ENCODE data around the gene ATP1A3. TPM values are rescaled to one million over a fixed set of nuclear protein-coding genes. Genes with fewer than 3 reads are reported as not detected.
"Not testable (repeated sequence)": the region's sequence is repeated elsewhere in the genome, so short reads cannot be mapped to it uniquely, and the experiment has no call there.

ATP1A3 gene
- total and polyA plus RNA-seq, 2 donors (not counting 1 experiment from before 2014, with no cell fraction given) = 1.2 to 3.8 TPM

DNA sequence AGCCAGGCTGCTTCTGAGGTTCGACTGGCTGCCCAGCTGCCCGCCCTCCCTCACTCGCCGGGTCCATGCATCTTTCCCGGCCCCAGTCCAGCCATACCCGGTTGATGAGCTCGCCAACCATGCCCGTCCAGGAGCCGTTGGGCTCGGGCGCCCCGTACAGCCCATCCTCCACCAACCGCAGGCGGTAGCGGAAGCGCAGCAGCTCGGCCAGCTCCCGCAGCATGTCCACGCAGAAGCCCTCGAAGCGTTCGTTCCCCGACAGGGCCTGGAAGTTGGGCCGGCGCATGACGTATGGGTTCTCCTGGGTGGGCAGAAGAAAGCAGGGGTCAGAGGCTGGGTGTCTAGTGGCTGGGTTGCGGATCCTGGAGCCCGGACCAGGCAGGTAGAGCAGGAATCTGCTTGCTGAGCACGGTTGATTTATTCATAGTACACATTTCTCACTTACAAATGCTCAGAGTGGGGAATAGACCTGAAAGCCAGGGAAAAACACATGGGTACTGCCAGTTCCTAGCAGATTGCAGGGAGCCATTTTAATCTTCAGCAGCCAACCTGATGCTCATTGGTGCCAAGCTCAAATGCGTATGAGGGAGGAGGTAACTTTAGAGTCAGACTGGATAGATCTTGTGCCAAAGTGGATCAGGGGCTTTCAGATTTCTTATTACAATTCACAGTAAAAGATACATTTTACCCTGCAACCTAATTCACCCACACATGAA, 48.6 kb upstream of the ATP1A3 start:
- Histone ChIP-seq H3K9ac (ENCODE audit: low read length) (no peak overlapping the region), H3K27me3 (replicated peaks in 1 of 4; ENCODE audit: control extremely low read depth in 1 of 4, control insufficient read depth in 3 of 4, insufficient read depth in 4 of 4, low read length in 3 of 4) (no peaks in the 10 kb centered on the region), H3K4me2 (replicated peaks; ENCODE audit: low read depth, low read length, poor library complexity, severe bottlenecking) (no peak overlapping the region), H3K9me3 (ENCODE audit: control extremely low read depth in 1 of 3, control insufficient read depth in 2 of 3, insufficient read depth in 1 of 3, low read length in 2 of 3) (no peaks in the 10 kb centered on the region), H3K36me3 (replicated peaks in 1 of 2; ENCODE audit: control extremely low read depth in 1 of 2, control insufficient read depth in 1 of 2, extremely low read depth in 1 of 2, insufficient read depth in 2 of 2, low read length in 1 of 2) (no peaks in the 10 kb centered on the region), H3K4me3 (ENCODE audit: control extremely low read depth in 1 of 5, extremely low read depth in 1 of 5, insufficient read depth in 1 of 5, low read depth in 2 of 5, low read length in 4 of 5) (no peak overlapping the region), H3K79me2 (ENCODE audit: control insufficient read depth, insufficient read depth, low read length) (no peaks in the 10 kb centered on the region), H3K4me1 (ENCODE audit: control insufficient read depth in 2 of 2, insufficient read depth in 2 of 2, low read length in 2 of 2) (no peaks in the 10 kb centered on the region), H3K27ac (ENCODE audit: low read length in 2 of 2) (no peak overlapping the region), H4K20me1 (ENCODE audit: control insufficient read depth, insufficient read depth, low read length, poor library complexity, severe bottlenecking) (no peaks in the 10 kb centered on the region), H2AFZ (ENCODE audit: insufficient read depth, low read depth, low read length, poor library complexity, severe bottlenecking) (no peak overlapping the region)
- Mint-ChIP-seq H3K27me3 (no peaks in the 10 kb centered on the region), H3K9me3 (ENCODE audit: insufficient read depth) (no peaks in the 10 kb centered on the region), H3K27ac (no peak overlapping the region), H3K4me3 (no peak overlapping the region), H3K4me1 (no peaks in the 10 kb centered on the region)
- 95% methylated on average over 23 of the region's 30 CpGs for WGBS (ENCODE audit: insufficient coverage)
- TF ChIP-seq, protein P1, sequence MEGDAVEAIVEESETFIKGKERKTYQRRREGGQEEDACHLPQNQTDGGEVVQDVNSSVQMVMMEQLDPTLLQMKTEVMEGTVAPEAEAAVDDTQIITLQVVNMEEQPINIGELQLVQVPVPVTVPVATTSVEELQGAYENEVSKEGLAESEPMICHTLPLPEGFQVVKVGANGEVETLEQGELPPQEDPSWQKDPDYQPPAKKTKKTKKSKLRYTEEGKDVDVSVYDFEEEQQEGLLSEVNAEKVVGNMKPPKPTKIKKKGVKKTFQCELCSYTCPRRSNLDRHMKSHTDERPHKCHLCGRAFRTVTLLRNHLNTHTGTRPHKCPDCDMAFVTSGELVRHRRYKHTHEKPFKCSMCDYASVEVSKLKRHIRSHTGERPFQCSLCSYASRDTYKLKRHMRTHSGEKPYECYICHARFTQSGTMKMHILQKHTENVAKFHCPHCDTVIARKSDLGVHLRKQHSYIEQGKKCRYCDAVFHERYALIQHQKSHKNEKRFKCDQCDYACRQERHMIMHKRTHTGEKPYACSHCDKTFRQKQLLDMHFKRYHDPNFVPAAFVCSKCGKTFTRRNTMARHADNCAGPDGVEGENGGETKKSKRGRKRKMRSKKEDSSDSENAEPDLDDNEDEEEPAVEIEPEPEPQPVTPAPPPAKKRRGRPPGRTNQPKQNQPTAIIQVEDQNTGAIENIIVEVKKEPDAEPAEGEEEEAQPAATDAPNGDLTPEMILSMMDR (IDR thresholded peaks at IDR 0.05) = no peak
- no peak for TF ChIP-seq EZH2 (IDR thresholded peaks at IDR 0.05; ENCODE audit: borderline replicate concordance, insufficient read depth, low read depth, low read length, poor library complexity, severe bottlenecking)
- intact Hi-C loops (cut with micrococcal nuclease) = no loop called here
- ChIA-PET POLR2A (no interaction called here), CTCF (interaction anchor here (1.4 kb wide), 1 partner anchor 12 kb away, joined by 3 read pairs; no protein-coding TSS in a partner anchor)
- ATAC-seq (ENCODE audit: low read depth) = no peak
- no peak for DNase-seq

DNA sequence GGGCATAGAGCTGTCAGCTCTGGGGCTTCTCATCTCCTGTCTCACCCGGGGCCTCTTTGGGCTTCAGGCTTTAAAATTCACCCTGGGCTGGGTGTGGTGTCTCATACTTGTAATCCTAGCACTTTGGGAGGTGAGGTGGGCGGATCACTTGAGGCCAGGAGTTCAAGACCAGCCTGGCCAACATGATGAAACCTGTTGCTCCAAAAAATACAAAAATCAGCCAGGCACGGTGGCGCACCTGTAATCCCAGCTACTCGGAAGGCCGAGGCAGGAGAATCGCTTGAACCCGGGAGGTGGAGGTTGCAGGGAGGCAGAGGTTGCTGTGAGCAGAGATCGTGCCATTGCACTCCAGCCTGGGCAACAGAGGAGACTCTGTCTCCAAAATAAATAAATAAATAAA, 46.5 kb upstream of the ATP1A3 start:
- H3K9me3 ChIP-seq (ENCODE audit: control extremely low read depth in 1 of 3, control insufficient read depth in 2 of 3, insufficient read depth in 1 of 3, low read length in 2 of 3); H3K36me3 ChIP-seq (replicated peaks in 1 of 2; ENCODE audit: control extremely low read depth in 1 of 2, control insufficient read depth in 1 of 2, extremely low read depth in 1 of 2, insufficient read depth in 2 of 2, low read length in 1 of 2); ATAC-seq (ENCODE audit: low read depth); H3K9me3 Mint-ChIP-seq (ENCODE audit: insufficient read depth); H3K27ac ChIP-seq (ENCODE audit: low read length in 2 of 2); H3K4me2 ChIP-seq (replicated peaks; ENCODE audit: low read depth, low read length, poor library complexity, severe bottlenecking); H3K4me3 ChIP-seq (ENCODE audit: control extremely low read depth in 1 of 5, extremely low read depth in 1 of 5, insufficient read depth in 1 of 5, low read depth in 2 of 5, low read length in 4 of 5); H3K27me3 Mint-ChIP-seq; H3K79me2 ChIP-seq (ENCODE audit: control insufficient read depth, insufficient read depth, low read length); H2AFZ ChIP-seq (ENCODE audit: insufficient read depth, low read depth, low read length, poor library complexity, severe bottlenecking); H3K9ac ChIP-seq (ENCODE audit: low read length); H3K27ac Mint-ChIP-seq; H3K27me3 ChIP-seq (replicated peaks in 1 of 4; ENCODE audit: control extremely low read depth in 1 of 4, control insufficient read depth in 3 of 4, insufficient read depth in 4 of 4, low read length in 3 of 4); H3K4me1 ChIP-seq (ENCODE audit: control insufficient read depth in 2 of 2, insufficient read depth in 2 of 2, low read length in 2 of 2); DNase-seq; intact Hi-C loops (cut with micrococcal nuclease); CTCF ChIA-PET; H4K20me1 ChIP-seq (ENCODE audit: control insufficient read depth, insufficient read depth, low read length, poor library complexity, severe bottlenecking); H3K4me1 Mint-ChIP-seq; H3K4me3 Mint-ChIP-seq; POLR2A ChIA-PET: not testable (repeated sequence)
- WGBS (ENCODE audit: insufficient coverage) = 88% methylated on average over 6 of the region's 9 CpGs

All from B cell (primary cell).